Transverse colon (tissue), 4 donors: ENCODE data around the gene OR11H7. TPM values are rescaled to one million over a fixed set of nuclear protein-coding genes. Genes with fewer than 3 reads are reported as not detected.
"Not testable (repeated sequence)": the region's sequence is repeated elsewhere in the genome, so short reads cannot be mapped to it uniquely, and the experiment has no call there.

Experiments
- DNase-seq: peaks from one replicate; pipeline ENCODE4 v3.0.0-alpha.2; 2019
- H3K27ac ChIP-seq, 4 donors: fragments of 200-600 bp; sonication (generic); 2 replicates each; pipeline ENCODE4 v1.5.1; 2016 to 2018; ENCODE audit warnings: inconsistent platforms in 4 of 4
- H3K27me3 ChIP-seq: fragments of 200-600 bp; sonication (generic); 2 replicates; pipeline ENCODE4 v1.5.1; 2017; ENCODE audit warnings: inconsistent platforms
- H3K36me3 ChIP-seq, 4 donors: fragments of 200-600 bp; sonication (generic); 2 replicates each; pipeline ENCODE4 v1.5.1; 2017 to 2019; ENCODE audit warnings: inconsistent platforms in 4 of 4
- H3K4me1 ChIP-seq, 4 donors: fragments of 200-600 bp; sonication (generic); 2 replicates each; pipeline ENCODE4 v1.5.1; 2017 to 2020; ENCODE audit warnings: inconsistent platforms in 4 of 4
- H3K4me3 ChIP-seq, 4 donors: fragments of 200-600 bp; sonication (generic); 1 replicate in 1 of 4; 2 replicates in 3 of 4; pipeline versions ENCODE4 v1.5.1 to v1.6.1; 2017 to 2019; ENCODE audit warnings: inconsistent platforms in 4 of 4
- H3K9me3 ChIP-seq, 2 donors: fragments of 200-600 bp; sonication (generic); 2 replicates each; pipeline ENCODE4 v1.5.1; 2017 to 2019; ENCODE audit warnings: inconsistent platforms in 2 of 2
- EP300 ChIP-seq: sonication (generic); formaldehyde crosslinking; IDR thresholded peaks from one replicate; pipeline ENCODE4 v1.6.1; 2017; ENCODE audit warnings: antibody characterized with exemption, low read depth
- POLR2A ChIP-seq: fragments of 450-650 bp; IDR thresholded peaks from one replicate; pipeline ENCODE4 v1.6.1; 2016; ENCODE audit warnings: antibody characterized with exemption, mild to moderate bottlenecking, moderate library complexity
- POLR2AphosphoS5 ChIP-seq, 3 donors: sonication (generic); formaldehyde crosslinking; IDR thresholded peaks; one replicate each; pipeline ENCODE4 v1.6.1; 2016; ENCODE audit warnings: antibody characterized with exemption in 3 of 3
- WGBS, 2 donors: methylation state at CpG; one replicate each; pipeline ENCODE4 v1.1.5; 2018; ENCODE audit warnings: low coverage in 1 of 2; 5-methylcytosine and 5-hydroxymethylcytosine counted together
- in situ Hi-C, 4 donors: fragments of 200-750 bp; cut with MboI; loops; one replicate each; pipeline versions ENCODE4 v1.15.0 to v1.15.1; 2017; ENCODE audit warnings: low sequenced_read_pairs in 3 of 4, low pct_ligation_motif_present in 1 of 4, low pct_unique_long_range_greater_than_20kb in 1 of 4
- intact Hi-C: fragments of 100-400 bp; cut with DNase I; formaldehyde crosslinking; loops from one replicate; pipeline ENCODE4 v1.15.1; 2023; ENCODE audit warnings: low total_unique reads
- total RNA-seq, 4 donors: library from RNA; depleted of rRNA; stranded (reverse); fragments of >200 nt; gene quantifications; one replicate each; pipeline ENCODE4 v1.1.0, GENCODE V29; 2016
- TF ChIP-seq, protein P1 (sequence below), 5 experiments: fragments of 200-600 bp in 3 of 5; fragments of 450-650 bp in 2 of 5; sonication (generic) in 3 of 5; IDR thresholded peaks; 1 replicate in 2 of 5; 2 replicates in 3 of 5; pipeline ENCODE4 v1.5.1; 2016 to 2017; ENCODE audit warnings: antibody characterized with exemption in 5 of 5, inconsistent platforms in 3 of 5, mild to moderate bottlenecking in 2 of 5, moderate library complexity in 1 of 5

The OR11H7 gene
- total RNA-seq, 4 donors from 2014 or later: not detected

DNA sequence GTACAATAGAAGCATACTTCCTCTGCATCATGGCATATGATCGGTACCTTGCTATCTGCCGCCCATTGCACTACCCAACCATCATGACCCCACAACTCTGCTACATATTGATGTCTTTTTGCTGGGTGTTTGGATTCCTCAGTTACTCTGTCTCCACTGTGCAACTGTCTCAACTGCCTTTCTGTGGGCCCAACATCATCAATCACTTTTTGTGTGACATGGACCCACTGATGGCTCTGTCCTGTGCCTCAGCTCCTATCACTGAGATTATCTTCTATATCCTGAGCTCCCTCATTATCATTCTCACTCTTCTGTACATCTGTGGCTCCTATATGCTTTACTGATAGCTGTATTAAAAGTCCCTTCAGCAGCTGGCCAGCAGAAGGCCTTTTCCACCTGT, 19.2 kb upstream of the OR11H7 start:
- no peak for TF ChIP-seq EP300
- TF ChIP-seq, protein P1, sequence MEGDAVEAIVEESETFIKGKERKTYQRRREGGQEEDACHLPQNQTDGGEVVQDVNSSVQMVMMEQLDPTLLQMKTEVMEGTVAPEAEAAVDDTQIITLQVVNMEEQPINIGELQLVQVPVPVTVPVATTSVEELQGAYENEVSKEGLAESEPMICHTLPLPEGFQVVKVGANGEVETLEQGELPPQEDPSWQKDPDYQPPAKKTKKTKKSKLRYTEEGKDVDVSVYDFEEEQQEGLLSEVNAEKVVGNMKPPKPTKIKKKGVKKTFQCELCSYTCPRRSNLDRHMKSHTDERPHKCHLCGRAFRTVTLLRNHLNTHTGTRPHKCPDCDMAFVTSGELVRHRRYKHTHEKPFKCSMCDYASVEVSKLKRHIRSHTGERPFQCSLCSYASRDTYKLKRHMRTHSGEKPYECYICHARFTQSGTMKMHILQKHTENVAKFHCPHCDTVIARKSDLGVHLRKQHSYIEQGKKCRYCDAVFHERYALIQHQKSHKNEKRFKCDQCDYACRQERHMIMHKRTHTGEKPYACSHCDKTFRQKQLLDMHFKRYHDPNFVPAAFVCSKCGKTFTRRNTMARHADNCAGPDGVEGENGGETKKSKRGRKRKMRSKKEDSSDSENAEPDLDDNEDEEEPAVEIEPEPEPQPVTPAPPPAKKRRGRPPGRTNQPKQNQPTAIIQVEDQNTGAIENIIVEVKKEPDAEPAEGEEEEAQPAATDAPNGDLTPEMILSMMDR (IDR thresholded peaks at IDR 0.05): no peak
- H3K4me3 ChIP-seq: no peak overlapping the region
- H3K27ac ChIP-seq: no peak overlapping the region
- no peaks in the 10 kb centered on the region for H3K36me3 ChIP-seq
- no peak for DNase-seq
- no peaks in the 10 kb centered on the region for H3K9me3 ChIP-seq
- in situ Hi-C loops (no loop called here), intact Hi-C loops (no loop called here)
- H3K27me3 ChIP-seq: no peaks in the 10 kb centered on the region
- no peaks in the 10 kb centered on the region for H3K4me1 ChIP-seq
- WGBS, 2 donors: 80 to 100% methylated on average over 2 of the region's 2 CpGs

DNA sequence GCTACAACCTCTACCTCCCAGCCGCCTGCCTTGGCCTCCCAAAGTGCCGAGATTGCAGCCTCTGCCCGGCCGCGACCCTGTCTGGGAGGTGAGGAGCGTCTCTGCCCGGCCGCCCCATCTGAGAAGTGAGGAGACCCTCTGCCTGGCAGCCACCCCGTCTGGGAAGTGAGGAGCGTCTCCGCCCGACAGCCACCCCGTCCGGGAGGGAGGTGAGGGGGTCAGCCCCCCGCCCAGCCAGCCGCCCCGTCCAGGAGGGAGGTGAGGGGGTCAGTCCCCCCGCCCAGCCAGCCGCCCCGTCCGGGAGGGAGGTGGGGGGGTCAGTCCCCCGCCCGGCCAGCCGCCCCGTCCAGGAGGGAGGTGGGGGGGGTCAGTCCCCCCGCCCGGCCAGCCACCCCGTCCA, 16.4 kb upstream of the OR11H7 start:
- DNase-seq, H3K4me3 ChIP-seq, H3K9me3 ChIP-seq, H3K27me3 ChIP-seq, intact Hi-C loops, H3K36me3 ChIP-seq, H3K27ac ChIP-seq, in situ Hi-C loops, H3K4me1 ChIP-seq: not testable (repeated sequence)
- WGBS, 2 donors: 87% methylated on average over 3 of the region's 28 CpGs; no CpG with 5 or more reads in 1 of the 2 donors

DNA sequence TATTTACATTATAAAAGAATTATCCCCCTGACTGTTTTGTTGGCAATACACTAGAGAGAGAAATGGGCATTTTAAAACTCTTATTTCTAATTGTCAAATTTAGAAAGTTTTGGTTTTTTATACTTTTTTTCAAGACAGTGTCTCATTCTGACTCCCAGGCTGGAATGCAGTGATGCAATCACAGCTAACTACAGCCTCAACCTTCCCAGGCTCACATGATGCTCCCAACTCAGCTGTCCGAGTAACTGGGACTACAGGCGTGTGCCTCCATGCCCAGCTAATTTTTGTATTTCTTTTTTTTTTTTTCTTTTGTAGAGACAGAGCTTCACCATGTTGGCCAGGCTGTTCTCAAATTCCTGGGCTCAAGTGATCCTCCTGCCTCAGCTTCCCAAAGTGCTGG, 13.6 kb upstream of the OR11H7 start:
- H3K9me3 ChIP-seq: no peaks in the 10 kb centered on the region
- H3K4me1 ChIP-seq: no peaks in the 10 kb centered on the region
- 55 to 80% methylated on average over 2 of the region's 2 CpGs for WGBS, 2 donors
- no peaks in the 10 kb centered on the region for H3K27me3 ChIP-seq
- H3K4me3 ChIP-seq: no peak overlapping the region
- TF ChIP-seq, protein P1 (IDR thresholded peaks at IDR 0.05): no peak
- TF ChIP-seq POLR2A (no peak), EP300 (no peak), POLR2AphosphoS5 (IDR thresholded peaks at IDR 0.05) (no peak)
- DNase-seq: no peak
- intact Hi-C loops (no loop called here), in situ Hi-C loops (no loop called here)
- no peak overlapping the region for H3K27ac ChIP-seq
- H3K36me3 ChIP-seq: no peaks in the 10 kb centered on the region

DNA sequence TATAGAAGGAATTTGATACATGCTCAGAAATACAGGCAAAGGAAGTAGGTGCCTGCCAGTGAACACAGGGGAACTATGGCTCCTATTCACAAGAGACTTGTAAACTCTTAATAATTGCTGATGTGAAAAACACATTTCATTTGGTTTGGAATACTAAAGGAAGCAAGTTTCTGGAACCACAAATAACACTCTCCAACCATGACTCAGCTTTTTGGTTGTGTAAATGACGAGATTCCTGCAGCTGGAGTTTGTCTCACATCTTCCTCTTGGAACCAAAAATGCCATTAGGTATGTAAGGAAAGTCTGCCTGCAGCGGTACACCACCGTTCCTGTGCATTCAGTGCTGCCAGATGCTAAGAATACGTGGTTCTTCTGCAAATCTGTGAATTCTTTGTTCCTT, 9.7 kb upstream of the OR11H7 start:
- H3K9me3 ChIP-seq: no peaks in the 10 kb centered on the region
- no peak overlapping the region for H3K27ac ChIP-seq
- H3K4me1 ChIP-seq: no peaks in the 10 kb centered on the region
- no peaks in the 10 kb centered on the region for H3K27me3 ChIP-seq
- in situ Hi-C loops: no loop called here
- H3K36me3 ChIP-seq: no peaks in the 10 kb centered on the region
- no peak overlapping the region for H3K4me3 ChIP-seq
- TF ChIP-seq POLR2A (no peak), EP300 (no peak), POLR2AphosphoS5 (IDR thresholded peaks at IDR 0.05) (no peak)
- TF ChIP-seq, protein P1 (IDR thresholded peaks at IDR 0.05): no peak
- 49% methylated on average over 4 of the region's 4 CpGs; no CpG with 5 or more reads in 1 of the 2 donors for WGBS, 2 donors
- intact Hi-C loops: no loop called here
- DNase-seq: no peak

DNA sequence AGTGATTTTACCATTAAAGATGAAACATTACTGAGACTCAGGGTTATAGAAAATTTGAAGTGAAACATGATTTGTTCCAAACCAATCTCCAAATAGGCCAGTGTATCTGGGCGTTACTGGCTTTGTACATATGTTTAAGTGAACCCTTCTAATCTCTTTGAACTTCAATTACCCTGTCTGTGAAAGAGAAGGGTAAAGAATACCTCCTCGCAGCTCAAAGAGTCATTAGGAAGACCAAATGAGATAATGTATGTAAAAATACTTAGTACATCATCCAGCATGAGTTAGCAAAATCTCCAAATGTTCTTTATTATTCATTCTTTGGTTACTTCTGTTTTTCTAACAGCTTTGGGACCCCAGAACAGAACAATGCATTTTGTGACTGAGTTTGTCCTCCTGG, 5.4 kb upstream of the OR11H7 start, which contains the start of gene OR11H6:
OR11H6 (plus strand) TSS at position 301 of the 400 bp plus-strand sequence; CDS start at position 301, 0 bp downstream.
- WGBS, 2 donors: 19% methylated on average over 2 of the region's 2 CpGs

DNA sequence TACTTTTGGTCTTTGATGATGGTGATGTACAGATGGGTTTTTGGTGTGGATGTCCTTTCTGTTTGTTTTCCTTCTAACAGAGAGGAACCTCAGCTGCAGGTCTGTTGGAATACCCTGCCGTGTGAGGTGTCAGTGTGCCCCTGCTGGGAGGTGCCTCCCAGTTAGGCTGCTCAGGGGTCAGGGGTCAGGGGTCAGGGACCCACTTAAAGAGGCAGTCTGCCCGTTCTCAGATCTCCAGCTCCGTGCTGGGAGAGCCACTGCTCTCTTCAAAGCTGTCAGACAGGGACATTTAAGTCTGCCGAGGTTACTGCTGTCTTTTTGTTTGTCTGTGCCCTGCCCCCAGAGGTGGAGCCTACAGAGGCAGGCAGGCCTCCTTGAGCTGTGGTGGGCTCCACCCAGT, 6.6 kb downstream of the OR11H7 start:
- H3K27me3 ChIP-seq, H3K36me3 ChIP-seq, H3K27ac ChIP-seq, H3K9me3 ChIP-seq, intact Hi-C loops, H3K4me1 ChIP-seq, H3K4me3 ChIP-seq, DNase-seq, in situ Hi-C loops: not testable (repeated sequence)
- 97% methylated on average over 3 of the region's 4 CpGs; no CpG with 5 or more reads in 1 of the 2 donors for WGBS, 2 donors

More for the DNA sequence above, 5.4 kb upstream of the OR11H7 start, which contains the start of gene OR11H6:
- in situ Hi-C loops (no loop called here), intact Hi-C loops (no loop called here)
- no peaks in the 10 kb centered on the region for H3K9me3 ChIP-seq
- no peak within 1 kb of the TSS for H3K4me3 ChIP-seq
- H3K36me3 ChIP-seq: no peaks in the 10 kb centered on the region
- H3K27ac ChIP-seq: no peak within 1 kb of the TSS
- TF ChIP-seq POLR2AphosphoS5 (IDR thresholded peaks at IDR 0.05) (no peak), POLR2A (no peak), EP300 (no peak)
- TF ChIP-seq, protein P1 (IDR thresholded peaks at IDR 0.05): no peak
- no peaks in the 10 kb centered on the region for H3K27me3 ChIP-seq
- no peak for DNase-seq
- H3K4me1 ChIP-seq: no peaks in the 10 kb centered on the region
